Esophagus muscularis mucosa (tissue), 4 donors: ENCODE data around the gene LPCAT1.

ENCODE experiments used
- EP300 ChIP-seq: sonication (generic); formaldehyde crosslinking; IDR thresholded peaks from one replicate; pipeline ENCODE4 v1.6.1; 2017; ENCODE audit warnings: antibody characterized with exemption
- POLR2A ChIP-seq: fragments of 450-650 bp; IDR thresholded peaks from one replicate; pipeline ENCODE4 v1.6.1; 2017; ENCODE audit warnings: antibody characterized with exemption, moderate library complexity, mild to moderate bottlenecking, low read depth
- POLR2AphosphoS5 ChIP-seq, 2 donors: sonication (generic); formaldehyde crosslinking; IDR thresholded peaks; one replicate each; pipeline ENCODE4 v1.6.1; 2017; ENCODE audit warnings: antibody characterized with exemption in 2 of 2
- TF ChIP-seq, protein P1 (sequence below), 3 experiments: fragments of 200-600 bp in 2 of 3; fragments of 450-650 bp in 1 of 3; sonication (generic) in 2 of 3; IDR thresholded peaks; one replicate each; pipeline ENCODE4 v1.5.1; 2017 to 2019; ENCODE audit warnings: antibody characterized with exemption in 3 of 3, mild to moderate bottlenecking in 2 of 3, moderate library complexity in 1 of 3

DNA sequence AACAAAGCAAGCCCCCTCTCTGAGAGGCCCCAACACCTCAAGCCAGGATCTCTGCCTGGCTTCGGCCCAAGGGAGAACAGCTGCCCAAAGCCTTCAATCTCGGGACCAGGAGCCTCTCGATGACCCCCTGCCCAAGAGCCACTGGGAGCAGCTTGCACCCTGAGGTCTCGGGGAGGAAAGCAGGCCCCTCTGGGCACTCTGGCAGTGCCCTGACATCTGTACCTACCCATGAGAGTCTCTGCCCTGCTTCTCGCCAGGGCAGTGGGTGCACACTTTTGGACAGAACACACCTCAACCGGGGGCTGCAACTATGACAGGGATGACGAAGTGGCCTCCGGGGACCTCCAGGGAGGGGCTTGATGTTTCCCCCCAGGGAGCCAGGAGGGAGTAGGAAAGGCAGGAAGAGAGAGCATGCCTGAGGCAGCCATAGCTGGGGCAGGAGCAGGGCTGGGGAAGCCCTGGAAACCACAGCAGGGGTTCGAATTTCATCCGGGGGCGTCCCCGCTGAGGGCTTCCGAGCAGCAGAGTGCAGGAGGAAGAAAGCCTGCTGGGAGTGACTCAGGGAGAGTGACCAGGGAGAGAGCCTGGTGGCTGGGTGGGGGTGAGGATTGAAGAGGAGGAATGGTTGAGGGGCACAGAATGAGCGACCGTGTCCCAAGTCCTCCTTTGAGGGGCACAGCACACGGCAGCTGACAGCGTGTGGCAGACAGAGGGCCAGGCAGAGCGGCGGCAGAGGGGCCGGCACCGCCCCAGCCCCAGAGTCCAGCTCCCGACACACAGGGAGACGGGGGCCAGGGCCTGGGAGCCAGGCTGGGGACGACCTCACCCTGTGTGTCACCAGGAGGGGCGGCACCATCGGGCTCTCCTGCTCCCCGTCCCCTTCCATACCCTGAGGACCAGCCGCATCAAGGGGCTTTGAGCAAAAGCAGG, 1.8 kb downstream of the LPCAT1 start:
- TF ChIP-seq POLR2AphosphoS5 (IDR thresholded peaks at IDR 0.05) (no peak), EP300 (no peak), POLR2A (no peak)
- TF ChIP-seq, protein P1, sequence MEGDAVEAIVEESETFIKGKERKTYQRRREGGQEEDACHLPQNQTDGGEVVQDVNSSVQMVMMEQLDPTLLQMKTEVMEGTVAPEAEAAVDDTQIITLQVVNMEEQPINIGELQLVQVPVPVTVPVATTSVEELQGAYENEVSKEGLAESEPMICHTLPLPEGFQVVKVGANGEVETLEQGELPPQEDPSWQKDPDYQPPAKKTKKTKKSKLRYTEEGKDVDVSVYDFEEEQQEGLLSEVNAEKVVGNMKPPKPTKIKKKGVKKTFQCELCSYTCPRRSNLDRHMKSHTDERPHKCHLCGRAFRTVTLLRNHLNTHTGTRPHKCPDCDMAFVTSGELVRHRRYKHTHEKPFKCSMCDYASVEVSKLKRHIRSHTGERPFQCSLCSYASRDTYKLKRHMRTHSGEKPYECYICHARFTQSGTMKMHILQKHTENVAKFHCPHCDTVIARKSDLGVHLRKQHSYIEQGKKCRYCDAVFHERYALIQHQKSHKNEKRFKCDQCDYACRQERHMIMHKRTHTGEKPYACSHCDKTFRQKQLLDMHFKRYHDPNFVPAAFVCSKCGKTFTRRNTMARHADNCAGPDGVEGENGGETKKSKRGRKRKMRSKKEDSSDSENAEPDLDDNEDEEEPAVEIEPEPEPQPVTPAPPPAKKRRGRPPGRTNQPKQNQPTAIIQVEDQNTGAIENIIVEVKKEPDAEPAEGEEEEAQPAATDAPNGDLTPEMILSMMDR (IDR thresholded peaks at IDR 0.05), result no peak
